Bronchus fibroblast of lung (primary cell): ENCODE results near the gene PDPK1. TPM values are rescaled to one million over a fixed set of nuclear protein-coding genes. Genes with fewer than 3 reads are reported as not detected.

ENCODE experiments used
- total RNA-seq: library from RNA; depleted of rRNA; stranded (reverse); fragments of >200 nt; gene quantifications from 2 replicates; pipeline ENCODE4 v1.2.3, GENCODE V29; 2015

PDPK1 gene
- 13.1 and 13.6 TPM in 2 replicates for total RNA-seq

DNA sequence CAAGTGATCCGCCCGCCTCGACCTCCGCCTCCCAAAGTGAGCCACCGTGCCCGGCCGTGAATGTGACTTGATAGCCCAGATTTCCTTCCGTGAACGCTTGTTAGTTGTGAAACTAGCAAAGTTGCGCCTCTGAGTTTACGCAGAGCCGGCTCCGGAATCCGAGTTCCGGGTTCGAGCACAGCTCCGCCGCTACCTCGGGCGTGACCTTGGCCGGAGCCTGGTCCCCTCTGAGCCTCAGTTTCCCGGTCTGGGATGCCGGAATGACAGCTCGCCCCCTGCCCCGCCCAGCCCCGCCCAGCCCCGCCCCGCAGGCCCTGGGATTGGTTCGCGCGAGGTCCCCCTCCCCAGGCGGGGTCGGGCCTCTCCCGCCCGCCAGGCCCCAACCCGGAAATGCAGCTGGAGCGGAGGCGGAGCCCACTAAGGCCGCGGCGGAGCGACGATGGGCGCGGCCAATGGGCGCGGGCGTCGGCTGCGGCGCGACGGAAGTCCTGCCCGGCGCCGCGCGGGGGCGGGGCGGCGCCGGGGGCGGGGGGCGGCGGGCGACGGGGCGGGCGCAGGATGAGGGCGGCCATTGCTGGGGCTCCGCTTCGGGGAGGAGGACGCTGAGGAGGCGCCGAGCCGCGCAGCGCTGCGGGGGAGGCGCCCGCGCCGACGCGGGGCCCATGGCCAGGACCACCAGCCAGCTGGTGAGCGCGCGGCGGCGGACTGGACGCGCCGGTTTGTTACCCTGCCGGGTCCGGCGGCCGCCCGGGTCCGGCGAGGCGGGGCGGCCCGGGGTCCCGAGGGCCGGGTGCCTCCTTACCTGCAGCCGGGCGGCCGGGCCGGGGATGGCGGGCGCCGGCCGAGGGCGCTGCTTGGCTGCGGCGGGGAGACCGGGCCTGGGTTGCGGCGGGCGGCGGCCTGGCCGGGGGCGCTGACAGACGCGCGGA is at the start of gene PDPK1:
Gene PDPK1, plus strand, starts transcription at position 571 of the 929 bp plus-strand sequence. Its CDS starts 92 bp downstream, at position 663.

DNA sequence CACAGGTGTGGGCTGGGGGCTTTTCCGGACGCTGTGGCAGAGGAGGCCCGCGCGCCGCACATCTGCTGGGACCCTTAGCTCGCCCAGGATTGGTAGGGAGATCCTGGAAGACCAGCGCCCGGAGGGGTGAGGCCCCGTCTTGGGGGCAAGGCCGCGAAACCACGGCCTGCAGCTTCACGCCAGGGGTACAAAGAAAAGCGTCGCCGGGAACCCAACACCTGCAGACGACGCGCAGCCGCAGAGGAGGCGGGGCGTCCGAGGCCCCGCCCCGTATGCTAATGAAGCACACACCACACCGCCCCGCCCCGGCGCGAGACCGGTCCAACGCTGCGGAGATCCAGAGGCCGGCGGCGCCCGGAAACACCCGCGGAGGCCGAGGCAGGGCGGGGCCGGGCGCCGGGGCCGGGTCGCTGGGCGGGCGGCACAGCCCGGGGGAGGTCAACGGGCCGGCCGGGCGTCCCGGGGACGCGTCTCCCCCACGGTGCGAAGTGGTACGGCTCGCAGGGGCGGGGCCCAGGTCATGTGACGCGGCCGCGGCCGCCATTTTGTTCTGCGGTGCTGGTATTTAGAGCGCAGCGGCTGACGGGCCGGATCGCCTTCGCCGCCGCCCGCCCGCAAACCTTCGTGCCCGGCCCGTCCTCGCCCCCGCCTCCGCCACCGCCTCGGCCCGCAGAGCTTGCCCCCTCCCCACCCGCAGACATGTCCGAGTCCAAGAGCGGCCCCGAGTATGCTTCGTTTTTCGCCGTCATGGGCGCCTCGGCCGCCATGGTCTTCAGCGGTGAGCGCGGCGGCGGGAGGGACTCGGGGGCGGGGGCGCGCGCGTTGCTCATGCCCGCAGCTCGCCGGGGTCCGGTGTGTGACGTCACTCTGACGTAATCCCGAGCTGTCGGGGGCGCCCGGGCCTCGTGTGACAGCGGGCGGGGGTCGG is 24.2 kb upstream of the PDPK1 start, which contains the start of gene ATP6V0C:
Gene ATP6V0C, plus strand, starts transcription at position 548 of the 928 bp plus-strand sequence. Its CDS starts 152 bp downstream, at position 700.

DNA sequence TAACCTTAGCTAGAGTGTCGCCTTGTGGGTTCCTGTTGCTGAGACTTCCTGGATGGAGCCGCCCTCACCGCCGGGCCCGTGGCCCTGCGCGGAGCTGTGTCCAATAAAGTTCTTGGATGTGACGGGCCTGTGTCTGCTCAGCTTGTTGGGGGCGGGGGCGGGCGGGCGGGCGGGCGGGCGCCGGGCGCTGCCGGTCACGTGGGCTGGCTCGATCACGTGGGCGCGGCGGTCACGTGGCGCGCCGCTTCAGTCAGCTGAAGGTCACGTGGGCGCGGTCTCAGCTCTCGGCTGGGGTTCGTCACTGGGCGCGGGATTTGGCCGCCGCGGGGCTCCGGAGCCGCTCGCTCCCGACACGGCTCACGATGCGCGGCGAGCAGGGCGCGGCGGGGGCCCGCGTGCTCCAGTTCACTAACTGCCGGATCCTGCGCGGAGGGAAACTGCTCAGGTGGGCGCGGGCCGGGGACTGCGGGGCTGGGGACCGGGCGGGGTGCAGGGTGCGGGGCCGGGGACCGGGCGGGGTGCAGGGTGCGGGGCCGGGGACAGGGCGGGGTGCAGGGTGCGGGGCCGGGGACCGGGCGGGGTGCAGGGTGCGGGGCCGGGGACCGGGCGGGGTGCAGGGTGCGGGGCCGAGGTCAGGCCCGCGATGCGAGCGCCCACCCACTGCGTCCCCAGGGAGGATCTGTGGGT is 17.6 kb upstream of the PDPK1 start, which contains the start of gene AMDHD2:
Gene AMDHD2, plus strand, starts transcription at position 275 of the 687 bp plus-strand sequence. Its CDS starts 88 bp downstream, at position 363.

DNA sequence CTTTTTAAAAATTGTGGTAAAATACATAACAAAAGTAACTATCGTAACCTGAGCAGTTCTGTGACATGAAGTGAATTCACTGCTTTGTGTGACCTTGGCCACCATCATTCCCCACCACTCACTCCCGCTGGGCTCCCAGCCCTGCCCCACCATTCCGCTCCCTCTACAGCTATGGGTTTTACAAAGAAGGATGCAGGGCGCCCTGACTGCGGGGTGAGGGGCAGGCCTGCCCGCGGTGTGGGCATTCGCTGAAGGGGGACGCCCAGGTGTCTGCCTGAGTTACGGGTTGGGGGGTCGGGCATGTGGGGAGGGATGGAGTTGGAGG is 6.5 kb upstream of the PDPK1 start, which contains the start of gene CEMP1:
Gene CEMP1, minus strand, starts transcription at position 38 of the 325 bp plus-strand sequence. CDS start 335 bp downstream, outside the sequence.

Other genes starting within 250 kb of the PDPK1 start
- gene ABCA3, start 197.3 kb upstream of the PDPK1 start, total RNA-seq = 0.15 and 0.34 TPM in 2 replicates
- 39.3 and 42.1 TPM in 2 replicates for gene CCNF, start 108.6 kb upstream of the PDPK1 start, total RNA-seq
- 23.8 and 25.9 TPM in 2 replicates for gene TEDC2, start 77.9 kb upstream of the PDPK1 start, total RNA-seq
- 0.15 and 0.34 TPM in 2 replicates for gene NTN3, start 66.7 kb upstream of the PDPK1 start, total RNA-seq
- 6.8 and 9.9 TPM in 2 replicates for gene TBC1D24, start 62.9 kb upstream of the PDPK1 start, total RNA-seq
- gene ATP6V0C, start 24.1 kb upstream of the PDPK1 start, total RNA-seq = 44.6 and 45.0 TPM in 2 replicates
- gene AMDHD2, start 17.6 kb upstream of the PDPK1 start, total RNA-seq = 23.9 and 26.2 TPM in 2 replicates
- not detected in 2 replicates for gene CEMP1, start 6.6 kb upstream of the PDPK1 start, total RNA-seq
- 27.6 and 34.2 TPM in 2 replicates for gene KCTD5, start 144.5 kb downstream of the PDPK1 start, total RNA-seq
- gene PRSS27, start 182.2 kb downstream of the PDPK1 start, total RNA-seq = 0.50 and 0.74 TPM in 2 replicates
- gene SRRM2, start 214.6 kb downstream of the PDPK1 start, total RNA-seq = 43.3 and 52.5 TPM in 2 replicates
- 333 and 369 TPM in 2 replicates for gene ELOB, start 239.3 kb downstream of the PDPK1 start, total RNA-seq
- not detected in 2 replicates for gene PRSS33, start 249.5 kb downstream of the PDPK1 start, total RNA-seq